HG02840 (cell line): ENCODE data around the gene SLC7A10.
"Not testable (repeated sequence)": the region's sequence is repeated elsewhere in the genome, so short reads cannot be mapped to it uniquely, and the experiment has no call there.

ENCODE experiments used
- ATAC-seq: cut with Tn5 transposase; IDR thresholded peaks from one replicate; pipeline ENCODE4 v1.9.1; 2021; ENCODE audit warnings: mild to moderate bottlenecking, moderate library complexity, moderate number of reproducible peaks; ENCODE audit not compliant: unreplicated experiment, low FRiP score

Gene SLC7A10

DNA sequence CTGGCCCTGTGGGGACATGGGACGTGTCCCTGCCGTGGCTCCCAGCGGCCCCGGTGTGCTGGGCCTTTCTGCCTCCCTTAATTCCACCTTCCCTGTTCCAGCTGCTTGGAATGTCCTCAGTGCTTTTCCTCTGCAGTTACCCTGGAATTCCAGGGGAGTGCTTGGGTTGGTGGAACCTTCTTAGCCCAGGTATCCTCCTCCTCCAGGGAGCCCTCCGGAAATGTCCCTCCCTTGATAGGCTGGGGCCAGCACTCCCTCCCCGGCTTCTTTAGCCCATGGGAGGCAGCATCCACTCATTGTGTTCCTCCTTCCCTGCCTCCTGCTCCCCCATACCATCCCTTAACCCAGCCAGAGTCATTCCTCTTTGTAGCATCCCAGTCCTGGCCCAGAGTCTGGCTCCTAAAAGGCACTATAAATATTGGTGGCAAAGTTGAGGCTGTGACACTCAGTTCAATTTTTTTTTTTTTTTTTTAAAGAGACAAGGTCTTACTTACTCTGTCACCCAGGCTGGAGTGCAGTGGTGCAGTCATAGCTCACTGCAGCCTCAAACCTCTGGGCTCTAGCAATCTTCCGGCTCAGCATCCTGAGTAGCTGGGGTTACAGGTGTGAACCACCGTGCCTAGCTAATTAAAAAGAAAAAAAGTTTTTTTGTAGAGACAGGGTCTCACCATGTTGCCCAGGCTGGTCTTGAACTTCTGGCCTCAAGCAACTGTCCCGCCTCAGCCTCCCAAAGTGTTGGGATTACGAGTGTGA, 13.7 kb upstream of the SLC7A10 start:
- ATAC-seq, result no peak

DNA sequence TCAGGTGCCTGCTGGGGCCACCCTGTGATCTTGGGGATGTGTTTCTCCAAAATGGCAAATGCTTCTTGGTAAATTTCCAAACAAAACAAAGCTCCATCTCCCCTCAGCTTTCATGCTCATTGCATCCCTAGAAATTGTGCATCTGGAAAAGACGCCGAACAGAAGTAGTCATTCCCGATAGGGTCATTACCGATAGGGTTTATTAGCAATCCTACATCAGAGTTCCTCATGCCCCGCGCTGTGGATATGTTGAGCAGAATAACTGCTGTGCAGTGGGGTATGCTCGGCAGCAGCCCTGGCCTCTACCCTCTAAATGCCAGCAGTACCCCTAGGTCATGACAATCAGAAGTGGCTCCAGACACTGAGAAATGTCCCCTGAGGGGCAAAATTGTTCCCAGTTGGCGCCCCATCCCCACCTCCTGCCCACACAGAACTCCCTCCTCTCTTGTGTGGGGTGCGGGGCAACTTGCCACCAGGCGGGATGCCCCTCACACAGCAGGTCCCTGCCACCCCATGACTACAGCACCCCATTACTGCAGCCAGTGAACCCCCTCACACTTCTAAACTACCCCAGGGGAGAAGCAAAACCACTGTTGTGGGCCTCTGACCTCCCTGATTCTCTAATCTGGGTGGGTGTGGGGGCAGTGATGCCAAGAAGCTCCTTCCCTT, 13.0 kb upstream of the SLC7A10 start:
- no peak for ATAC-seq

DNA sequence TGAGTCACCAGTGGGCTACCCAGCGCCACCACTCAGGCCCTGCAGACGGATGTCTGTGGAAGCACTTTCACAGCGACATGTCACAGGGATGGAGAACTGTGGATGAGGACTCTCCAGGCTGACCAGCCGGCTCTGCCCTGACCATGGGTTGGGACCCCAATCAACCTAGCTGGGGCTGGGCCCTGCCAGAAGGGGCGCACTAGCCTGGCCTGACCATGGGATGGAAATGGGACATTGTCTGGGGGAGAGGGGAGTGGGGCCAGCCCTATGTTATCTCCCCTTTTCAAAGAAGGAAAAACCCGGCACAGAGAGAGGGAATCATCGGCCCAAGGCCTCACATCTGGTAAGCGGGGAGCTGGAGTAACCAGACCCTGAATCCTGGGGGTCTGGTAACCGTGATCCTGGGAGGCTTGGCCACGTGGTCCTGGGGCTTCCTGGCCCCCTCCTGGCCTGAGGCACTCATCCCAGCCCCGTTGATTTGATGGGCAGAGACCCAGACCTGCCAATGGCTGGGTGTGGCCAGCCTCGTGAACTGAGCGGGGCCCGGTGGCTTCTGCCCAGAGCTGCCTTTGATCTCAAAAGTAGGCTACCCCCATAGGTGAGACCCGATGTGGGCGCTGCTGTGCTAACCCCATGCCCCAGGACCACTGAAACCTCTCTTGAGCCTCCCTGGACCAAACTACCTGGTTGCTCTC, 11.2 kb upstream of the SLC7A10 start:
- no peak for ATAC-seq

DNA sequence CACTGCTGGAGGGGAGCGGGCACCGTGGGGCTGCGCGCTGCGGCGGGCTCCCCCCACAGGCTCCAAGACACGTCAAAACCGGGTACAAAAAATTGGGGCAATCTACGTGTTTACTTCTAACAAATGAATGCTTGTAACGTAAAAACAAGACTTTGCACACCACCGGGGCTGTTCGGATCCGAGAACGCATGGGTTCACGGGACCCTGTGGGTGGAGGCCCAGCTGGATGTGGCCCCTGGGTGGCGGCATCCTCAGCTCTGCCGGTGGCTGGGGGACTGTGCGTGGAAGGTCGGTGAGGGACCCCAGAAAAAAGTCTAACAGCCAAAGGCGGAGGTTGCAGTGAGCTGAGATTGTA, 10.3 kb upstream of the SLC7A10 start:
- ATAC-seq, result no peak

DNA sequence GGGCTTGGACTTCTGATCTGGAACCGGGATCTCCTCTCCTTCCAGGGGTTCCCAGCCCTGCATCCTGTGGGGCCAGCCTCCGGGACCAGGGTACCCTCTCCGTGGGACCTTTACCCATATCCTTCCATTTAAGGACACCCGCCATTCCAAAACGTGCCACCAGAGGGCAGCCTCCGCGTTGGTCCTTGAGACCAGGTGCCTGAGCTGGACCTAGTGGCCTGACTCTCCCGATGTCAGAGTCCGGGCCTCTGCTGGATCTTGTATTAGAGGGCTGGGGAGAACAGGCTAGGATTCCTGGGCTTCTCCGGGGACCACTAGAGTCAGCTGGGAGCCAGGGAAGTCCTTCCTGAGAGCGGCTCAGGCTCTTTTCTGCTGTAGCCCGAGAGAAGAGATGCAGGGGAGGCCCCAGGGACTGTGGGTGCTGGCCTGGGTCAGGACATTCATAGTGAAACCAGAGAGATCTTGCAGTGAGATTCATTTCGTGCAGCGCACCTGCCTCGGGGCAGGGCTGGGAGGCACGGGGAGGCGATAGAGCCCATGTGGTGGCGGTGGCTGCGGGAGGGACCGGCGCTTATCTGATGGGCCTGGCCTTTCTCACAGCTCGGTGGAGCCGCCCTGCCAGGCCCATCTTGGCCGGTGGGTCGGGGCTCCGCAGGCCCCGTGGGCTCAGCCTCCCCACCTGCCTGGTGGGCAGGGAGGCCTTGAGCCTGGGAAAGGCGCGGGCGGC, 9.8 kb upstream of the SLC7A10 start:
- ATAC-seq, result no peak

DNA sequence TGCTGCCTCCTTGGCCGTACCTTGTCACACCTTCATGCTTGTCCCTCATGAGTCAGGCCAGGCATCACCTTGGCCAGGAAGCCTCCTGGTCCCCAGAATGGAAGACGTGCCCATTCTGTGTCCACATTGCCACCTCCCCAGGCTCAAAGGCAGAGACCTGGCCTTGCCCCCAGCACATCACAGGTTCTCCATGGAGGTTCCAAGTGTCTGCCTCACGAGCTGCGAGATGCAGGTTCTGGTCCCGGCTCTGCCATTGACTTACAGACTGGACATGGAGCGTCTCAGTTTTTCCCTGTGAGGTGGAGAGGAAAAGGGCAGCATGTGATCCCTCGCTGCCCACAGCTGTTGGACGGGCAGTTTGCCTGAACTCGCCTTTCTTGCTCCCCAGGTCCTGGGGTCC, 9.1 kb upstream of the SLC7A10 start:
- no peak for ATAC-seq

DNA sequence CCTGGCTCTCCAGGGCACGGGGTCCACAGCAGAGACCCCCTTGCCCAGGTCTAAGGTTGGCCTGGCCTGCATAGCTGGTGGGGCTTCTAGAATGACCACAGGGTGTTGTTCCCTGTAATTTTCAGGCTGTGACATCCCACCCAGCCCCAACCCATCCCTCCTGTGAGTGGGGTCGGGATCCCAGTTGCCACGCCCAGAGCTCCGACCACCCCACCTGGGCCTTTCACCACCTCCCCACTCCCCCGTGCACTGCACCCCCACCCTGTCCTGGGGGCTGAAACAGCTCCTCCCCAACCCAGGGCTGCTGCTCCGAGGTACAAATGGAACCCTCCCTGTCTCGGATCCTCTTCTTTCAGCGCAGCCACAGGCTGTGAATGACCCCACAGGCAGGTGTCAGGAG, 8.4 kb upstream of the SLC7A10 start:
- no peak for ATAC-seq

DNA sequence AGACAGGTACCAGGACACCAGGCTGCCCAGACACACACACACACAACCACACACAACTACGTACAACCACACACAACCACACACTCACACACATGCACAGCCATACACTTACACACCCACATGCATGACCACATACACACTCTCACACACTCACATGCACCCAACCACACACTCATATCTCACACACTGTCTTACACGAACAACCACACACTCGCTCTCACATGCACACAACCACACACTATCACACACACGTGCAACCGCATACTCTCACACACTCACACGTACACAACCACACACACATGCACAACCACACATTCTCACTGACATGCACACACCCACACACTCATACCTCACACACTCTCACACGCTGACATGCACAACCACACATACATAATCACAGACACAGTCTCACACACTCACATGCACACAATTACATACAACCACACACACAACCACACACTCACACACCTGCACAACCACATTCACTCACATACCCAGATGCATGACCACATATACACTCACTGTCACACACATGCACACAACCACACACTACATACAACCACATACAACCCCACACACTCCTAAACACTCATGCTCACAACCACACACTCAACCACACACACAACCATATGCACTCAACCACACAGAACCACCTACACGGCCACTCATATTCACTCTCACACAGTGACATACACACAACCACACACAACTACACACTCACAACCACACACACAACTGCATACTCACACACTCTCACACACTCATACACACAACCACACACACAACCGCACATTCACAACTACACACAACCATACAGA, 7.6 kb upstream of the SLC7A10 start:
- ATAC-seq, result no peak

DNA sequence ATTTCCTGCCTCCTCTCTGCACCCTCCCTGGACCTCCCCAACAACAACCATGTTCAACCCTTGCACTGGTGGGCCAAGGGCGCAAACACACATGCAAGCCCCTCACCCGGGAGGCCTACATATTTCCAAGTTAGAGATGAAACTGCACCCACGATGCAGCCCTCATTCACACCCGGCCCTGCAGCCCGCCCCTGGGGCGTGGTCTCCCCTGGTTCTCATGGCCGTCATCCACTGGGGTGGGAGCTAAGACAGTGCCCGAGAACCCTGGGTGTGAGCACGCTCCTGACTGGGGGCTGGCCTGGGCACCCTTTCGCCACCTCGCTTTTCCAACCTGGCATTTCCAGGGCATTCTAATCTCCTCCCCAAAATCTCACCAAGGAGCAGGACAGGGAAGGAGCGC, 7.0 kb upstream of the SLC7A10 start:
- no peak for ATAC-seq

DNA sequence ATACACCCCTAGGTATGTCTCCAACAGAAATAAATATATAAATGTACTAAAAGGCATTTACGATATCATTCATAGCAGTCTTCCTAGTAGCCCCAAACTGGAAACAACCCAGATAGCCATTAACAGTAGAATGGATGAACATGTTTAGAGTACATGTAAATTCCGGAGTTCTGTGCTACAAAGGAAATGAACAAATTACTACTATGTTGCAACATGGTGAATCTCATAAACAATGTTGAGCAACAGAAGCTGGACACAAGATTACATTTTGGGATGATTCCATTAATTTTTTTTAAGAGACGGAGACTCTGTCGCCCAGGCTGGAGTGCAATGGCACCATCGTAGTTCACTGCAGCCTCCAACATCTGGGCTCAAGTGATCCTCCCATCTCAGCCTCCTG, 5.9 kb upstream of the SLC7A10 start:
- no peak for ATAC-seq

DNA sequence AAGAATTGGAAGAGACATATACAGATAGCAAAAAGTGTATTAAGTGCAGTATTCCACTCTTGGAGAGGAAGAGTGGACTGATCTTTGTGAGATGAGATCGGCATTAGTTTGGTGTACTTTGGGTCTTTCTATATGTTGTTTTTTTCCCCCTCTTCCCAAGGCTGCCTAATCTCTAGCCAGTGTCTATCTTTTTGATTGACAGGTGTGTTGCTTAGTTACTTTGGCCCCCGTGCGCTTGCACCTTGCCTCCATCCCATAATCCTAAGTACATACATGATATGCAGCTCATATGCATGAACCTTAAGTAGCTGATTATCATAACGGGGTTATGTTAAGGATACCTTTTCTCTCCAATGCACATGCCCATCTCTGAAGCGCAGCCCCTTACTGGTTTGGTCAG, 4.3 kb upstream of the SLC7A10 start:
- no peak for ATAC-seq

DNA sequence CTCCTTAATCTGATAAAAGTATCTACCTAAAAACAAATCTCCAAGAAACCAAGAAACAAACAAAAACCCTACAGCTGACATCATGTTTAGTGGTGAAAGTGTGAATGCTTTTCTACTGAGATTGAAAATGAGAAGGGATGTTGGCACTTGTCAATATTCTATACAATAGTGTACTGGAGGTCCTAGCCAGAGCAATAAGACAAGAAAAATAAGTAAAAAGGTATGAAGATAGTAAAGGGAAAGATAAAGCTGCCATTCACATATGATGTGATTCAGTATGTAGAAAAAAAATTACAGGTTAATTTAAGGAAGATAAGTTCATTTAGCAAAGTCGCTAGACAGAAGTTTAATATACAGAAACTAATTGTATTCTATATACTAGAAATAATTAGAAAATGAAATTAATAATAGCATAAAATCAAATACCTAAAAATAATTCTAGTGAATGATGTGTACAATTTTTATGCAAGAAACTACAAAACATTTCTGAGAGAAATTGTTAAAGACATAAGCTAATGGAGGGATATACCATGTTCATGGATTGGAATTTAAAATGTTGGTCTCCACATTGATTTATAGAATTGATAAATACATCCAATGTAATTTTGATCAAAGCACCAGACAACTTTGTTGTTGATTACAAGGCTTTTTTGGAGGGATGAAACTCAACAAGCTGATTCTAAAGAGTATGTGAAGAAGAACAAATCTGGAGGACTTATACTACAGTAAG, 2.4 kb upstream of the SLC7A10 start:
- no peak for ATAC-seq

DNA sequence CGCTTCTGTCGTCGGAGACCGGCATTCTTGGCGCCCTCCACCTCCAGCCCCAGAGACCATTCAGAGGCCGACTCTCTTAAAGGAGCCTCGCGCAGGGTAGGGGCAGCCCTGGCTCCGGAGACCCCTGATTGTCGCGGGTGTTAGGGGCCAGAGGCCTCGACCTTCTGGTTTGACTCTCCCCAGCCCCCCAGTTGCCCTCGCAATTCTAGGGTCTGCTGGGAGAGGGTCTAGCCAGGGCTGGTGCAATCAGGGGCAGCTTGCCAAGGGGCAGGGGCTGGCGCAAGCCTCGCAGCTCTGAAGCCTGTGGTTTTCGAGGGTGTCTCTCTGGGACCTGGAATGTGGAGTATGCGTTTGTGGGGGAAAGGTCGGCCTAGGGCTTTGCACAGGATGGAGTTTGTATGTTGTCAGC, 1.6 kb upstream of the SLC7A10 start:
- no peak for ATAC-seq

DNA sequence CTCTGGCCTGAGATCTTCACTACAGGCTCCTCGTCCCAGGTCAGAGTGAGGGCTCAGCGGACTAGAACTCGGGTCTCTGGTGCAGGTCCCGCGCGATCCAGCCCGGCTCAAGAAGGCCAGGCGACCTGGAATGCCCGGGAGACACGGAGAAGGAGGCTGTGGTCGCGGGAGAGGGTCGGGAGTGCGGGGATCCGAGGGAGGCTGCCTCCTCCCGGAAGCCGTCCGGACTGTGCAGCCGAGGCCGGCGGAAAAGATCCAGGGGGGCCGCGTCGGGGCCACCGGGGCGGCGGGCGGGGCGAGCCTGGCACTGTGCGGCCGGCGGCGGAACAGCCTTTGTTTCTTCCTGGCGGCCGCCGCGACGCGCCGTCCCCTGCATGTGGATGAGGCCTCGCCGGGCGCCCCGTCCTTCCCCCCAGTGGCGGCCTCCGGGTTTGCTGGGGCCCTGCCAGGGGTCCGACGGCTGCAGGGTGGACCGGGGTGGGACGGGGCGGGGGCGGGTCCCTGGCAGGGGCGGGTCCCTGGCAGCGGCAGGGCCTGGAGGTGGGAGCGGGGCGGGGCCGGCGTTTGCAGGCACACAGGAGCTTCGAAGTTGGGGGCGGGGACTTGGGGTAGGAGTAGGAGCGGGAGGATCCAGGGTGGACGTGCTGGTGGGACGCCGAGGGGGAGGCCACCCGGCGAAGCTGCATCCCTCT, 1.0 kb upstream of the SLC7A10 start:
- no peak for ATAC-seq

DNA sequence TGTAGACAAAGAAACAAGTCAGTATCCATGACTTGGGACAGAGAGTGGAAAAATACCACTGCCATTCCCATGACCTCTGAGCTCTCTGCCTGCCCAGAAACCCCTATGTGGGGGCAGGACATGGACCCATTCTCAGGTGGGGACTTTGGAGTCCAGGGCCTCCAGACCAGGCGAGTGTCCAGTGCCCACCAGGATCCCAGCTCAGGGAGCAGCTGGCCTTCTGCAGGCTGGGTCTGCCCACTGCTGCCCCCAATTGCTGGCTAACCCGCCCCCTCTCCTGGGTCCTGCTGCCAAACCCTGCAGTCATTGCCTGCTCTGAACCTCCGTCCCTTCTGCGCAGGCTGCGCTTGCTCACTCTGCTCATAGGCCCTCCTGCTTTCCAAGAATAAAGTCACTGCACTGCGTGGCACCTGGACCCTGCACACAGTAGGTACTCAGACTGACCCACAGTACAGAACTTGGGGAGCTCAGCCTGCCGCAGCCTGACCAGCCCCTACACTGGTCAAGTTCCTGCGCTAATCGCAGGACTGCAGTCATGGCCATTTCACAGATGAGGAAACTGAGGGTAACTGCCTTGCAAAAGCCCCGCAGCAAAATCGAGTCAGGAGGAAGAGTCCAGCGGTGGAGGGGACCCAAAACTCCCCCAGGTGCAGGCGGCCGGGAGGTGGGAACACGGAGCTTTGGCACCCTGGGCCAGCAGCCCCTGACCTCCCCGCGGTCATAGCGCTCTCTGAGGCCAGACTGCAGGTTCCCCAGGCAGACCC, 774 bp downstream of the SLC7A10 start:
- ATAC-seq, result no peak

DNA sequence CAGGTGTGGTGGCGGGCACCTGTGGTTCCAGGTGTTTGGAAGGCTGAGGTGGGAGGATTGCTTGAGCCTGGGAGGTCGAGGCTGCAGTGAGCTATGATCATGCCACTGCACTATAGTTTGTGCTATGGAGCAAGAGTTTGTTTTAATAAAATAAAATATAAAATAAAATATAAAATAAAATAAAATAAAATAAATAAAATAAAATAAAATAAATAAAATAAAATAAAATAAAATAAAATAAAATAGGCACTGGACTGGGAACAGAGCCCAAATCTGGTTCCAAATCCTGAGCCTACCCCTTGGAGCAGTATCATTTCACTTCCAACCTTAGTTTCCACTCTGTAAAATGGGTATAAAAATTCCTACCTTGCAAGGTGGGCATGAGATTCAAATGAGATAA, 3.4 kb downstream of the SLC7A10 start:
- ATAC-seq, result not testable (repeated sequence)

DNA sequence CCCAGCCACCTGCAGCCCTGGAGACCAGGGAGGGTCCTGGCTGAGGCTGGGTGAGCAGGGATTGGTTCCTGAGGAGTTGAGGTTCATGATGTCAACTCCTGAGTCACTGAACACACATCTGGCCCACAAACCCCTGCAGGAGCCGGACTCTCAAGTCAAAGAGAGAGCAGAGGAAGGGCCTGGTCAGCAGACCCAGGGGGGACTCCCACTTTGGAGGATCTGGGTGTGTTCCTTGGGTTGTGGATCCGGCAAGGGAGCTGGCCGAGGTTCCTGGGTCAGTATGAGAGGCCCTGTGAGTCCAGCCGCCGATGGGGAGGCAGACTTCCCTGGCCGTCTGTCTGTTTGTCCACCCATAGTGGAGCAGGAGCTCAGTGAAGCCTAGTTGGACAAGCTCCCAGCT, 4.0 kb downstream of the SLC7A10 start:
- ATAC-seq, result no peak

DNA sequence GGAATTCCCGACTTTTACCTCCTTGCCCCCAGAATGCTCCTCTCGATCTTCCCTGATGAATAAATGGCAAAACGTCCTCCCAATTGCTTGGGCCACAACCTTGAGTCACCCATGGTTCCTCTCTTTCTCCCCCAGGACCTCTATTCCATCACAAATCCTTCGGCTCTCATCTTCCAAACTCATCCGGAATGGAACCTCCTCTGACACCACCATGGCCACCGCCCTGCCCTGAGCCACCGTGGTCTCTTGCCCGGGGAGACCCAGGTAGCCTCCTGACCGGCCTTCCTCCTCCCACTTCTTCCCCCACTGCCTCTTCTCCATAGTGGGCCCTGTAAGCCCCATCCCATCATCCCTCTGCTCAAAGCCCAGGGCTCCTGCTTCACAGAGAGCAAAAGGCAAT, 4.9 kb downstream of the SLC7A10 start:
- no peak for ATAC-seq
